ENCODE data around the gene KRT37.

The KRT37 gene

GRCh38 chr17:41424111-41424635 is at the start of gene KRT37:
KRT37 (minus strand) TSS chr17:41424585; CDS start chr17:41424523, 62 bp downstream.
- DNase-seq = no peak

GRCh38 chr17:41468346-41468745 is 44.0 kb upstream of the KRT37 start:
- DNase-seq = no peak

DNA sequence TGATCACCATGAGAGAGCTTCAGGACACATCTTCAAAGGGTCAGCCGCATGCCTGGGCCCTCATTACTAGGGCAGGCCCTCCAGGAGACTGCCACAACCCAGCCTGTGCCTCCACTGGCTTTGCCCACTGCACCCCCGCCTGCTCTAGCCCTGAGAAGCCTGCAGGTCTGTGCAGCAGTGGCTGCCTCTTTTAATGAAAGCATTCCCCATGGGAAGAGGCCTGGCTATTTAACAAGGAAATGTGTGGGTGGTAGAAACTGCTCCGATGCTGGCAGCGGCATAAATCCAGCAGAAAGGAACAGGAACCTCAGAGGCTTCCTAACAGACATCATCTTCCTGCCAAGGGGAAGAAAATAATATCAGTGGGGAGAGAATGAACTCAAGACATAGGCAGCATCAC is 43.2 kb upstream of the KRT37 start:
- no peak for DNase-seq

GRCh38 chr17:41466988-41467387 is 42.6 kb upstream of the KRT37 start, which contains the start of gene KRT32:
KRT32 (minus strand) TSS chr17:41467386; CDS start chr17:41467325, 61 bp downstream.
- no peak for DNase-seq

- DNase-seq = no peak
These were observed 40.3 kb upstream of the KRT37 start for GRCh38 chr17:41464682-41465081.

DNA sequence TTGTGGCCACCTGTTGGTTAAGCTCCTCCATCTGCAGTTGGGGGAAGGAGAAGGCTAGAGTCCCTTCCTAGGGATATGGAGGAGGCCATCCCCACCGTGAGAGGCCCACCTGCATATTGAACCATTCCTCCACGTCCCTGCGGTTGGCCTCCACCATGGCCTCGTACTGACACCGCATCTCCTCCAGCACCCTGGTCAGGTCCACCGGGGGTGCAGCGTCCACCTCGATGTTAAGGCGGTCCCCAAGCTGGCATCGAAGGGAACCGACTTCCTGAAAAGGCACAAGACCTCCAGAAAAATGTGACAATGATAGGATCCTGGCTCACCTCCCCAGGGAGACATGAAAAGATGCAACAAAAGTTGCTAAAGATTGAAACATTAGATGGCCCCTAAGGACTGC is 39.8 kb upstream of the KRT37 start:
- no peak for DNase-seq

GRCh38 chr17:41463746-41464145 is 39.4 kb upstream of the KRT37 start:
- no peak for DNase-seq

DNA sequence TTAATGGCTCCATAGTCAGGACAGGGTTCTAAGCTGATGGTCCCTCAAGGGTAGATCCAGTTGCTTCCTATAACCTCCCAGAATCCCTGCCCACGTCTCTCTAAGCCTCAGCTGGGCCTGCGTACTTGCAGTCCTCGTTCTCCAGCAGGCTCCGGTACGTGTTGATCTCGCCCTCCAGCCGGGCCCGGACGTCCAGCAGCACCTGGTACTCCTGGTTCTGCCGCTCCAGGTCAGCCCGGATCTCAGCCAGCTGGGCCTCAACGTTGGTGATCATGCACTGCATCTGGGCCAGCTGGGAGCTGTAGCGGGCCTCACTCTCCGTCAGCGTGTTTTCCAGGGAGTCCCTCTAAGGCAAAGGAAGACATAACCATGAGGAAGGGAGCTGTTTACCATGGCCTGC is 38.3 kb upstream of the KRT37 start:
- no peak for DNase-seq

DNA sequence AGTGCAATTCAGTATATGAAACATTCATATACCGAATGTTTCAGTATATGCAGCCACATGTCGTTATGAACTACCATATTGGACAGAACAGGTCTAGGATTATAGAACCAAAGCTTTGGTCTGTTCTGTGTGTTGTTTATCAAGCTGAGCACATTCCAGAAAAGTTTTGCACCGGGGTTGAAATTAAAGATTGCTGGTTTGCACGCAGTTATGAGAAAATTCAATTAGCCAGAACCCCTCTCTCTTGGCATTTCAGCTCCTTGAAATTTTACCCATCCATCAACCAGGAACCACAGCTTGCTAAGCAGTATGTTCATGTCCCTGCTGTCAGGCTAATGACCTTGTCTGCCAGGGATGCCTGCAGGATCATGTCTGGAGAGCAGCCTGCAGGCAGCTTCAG is 33.3 kb upstream of the KRT37 start:
- DNase-seq = no peak

GRCh38 chr17:41456204-41456603 is 31.8 kb upstream of the KRT37 start:
- no peak for DNase-seq

- DNase-seq = no peak
These were observed 30.9 kb upstream of the KRT37 start for GRCh38 chr17:41455236-41455635.

DNA sequence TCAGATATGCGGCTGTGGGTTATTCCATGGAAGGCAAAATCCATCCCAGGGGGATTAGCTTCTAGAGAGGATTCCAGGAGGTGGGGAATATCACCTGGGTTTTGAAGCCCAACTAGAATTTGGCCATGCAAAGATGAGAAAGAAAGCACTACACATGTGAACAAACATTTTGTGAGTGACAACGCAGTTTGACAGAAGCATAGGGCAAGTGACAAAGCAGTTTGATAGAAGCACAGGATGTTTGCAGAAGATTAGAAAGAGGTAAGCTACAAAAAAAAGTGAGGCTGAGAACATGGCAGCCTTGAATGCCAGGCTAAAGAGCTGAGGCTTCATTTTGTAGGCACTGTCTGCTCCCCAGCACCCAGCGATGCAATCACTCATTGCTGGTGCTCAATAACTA is 28.7 kb upstream of the KRT37 start:
- no peak for DNase-seq

- DNase-seq = no peak
These were observed 27.9 kb upstream of the KRT37 start for GRCh38 chr17:41452281-41452680.

DNA sequence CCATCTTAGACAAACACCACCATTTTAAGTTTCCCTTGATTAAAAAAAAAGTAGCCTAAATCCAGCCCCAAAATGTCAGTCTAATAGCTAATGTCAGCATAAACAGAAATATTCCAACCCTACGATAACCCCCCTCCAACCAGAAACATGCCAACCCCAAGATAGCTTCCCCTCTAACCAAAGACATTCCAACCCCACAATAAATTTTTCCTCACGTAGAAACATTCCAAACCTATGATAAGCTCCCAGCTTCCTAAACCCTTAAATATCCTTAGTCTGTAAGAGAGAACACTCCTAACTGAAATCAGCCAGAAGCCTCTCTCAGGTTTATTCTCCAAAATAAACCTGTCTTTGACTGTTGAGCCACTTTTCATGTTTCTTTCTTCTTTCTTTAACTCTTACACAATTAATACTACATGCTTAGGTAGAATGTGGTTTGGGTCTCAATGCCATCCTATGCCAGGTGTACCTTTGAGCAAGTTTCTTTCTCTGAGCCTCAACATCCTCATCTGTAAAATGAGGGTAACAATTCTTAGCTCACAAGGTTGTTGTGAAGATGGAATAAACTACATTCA is 26.9 kb upstream of the KRT37 start:
- DNase-seq = no peak

DNA sequence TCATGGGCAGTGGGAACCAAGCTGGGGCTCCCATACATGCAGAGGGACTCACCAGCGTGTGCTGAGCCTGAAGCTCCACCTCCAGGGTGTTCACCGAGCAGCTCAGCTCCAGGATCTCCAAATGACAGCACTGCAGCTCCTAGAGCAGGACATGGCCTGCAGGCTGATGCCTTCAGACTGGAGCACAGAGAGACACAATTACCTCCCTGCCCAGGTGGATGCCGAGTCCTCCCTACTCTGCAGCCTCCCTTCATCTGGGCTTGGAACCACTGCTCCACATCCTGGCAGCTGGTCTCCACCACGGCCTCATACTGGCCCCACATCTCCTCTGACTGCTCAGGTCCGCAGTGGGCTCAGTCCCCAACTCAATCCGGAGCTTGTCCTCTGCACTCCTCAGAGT is 24.6 kb upstream of the KRT37 start:
- no peak for DNase-seq

- DNase-seq = no peak
These were observed 24.1 kb upstream of the KRT37 start for GRCh38 chr17:41448506-41448905.

DNA sequence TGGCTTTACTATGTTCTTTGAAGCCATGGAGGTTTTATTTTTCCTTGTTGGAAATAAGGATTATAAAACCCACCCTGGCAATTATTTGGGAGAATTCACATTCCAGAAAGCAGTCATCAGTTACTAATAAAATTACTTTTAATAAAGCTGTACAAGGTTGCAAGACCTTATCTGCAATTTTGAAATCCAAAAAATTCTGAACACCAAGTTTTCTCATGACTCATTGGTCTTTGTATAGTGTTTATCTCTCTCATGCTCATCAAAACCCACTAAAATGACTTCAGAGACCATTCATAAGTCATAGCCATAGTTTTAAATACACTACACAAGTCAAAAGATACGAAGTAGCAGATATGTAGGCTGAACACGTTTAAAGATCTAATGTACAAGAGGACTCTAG is 22.4 kb upstream of the KRT37 start:
- no peak for DNase-seq

GRCh38 chr17:41444640-41445039 is 20.3 kb upstream of the KRT37 start:
- DNase-seq = no peak

GRCh38 chr17:41444186-41444585 is 19.8 kb upstream of the KRT37 start:
- no peak for DNase-seq

DNA sequence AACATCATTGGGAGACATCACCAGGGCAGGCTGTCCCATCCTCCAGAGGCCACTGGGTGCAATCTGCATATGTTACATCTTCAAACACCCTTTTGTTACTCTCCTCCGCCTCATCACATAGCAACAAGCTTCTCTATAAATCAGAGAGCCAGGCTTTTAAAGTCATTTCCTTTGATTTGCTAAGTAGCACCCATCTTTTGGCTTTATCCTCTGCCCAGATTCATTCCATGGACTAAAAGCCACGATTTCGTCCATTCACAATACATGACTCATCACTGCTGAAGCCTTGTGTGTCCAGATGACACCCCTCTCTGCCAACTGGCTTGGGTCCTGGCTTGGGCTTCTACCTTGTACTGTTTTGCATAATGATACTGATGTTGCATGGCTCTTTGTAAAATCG is 18.4 kb upstream of the KRT37 start:
- no peak for DNase-seq

- DNase-seq = no peak
These were observed 16.2 kb upstream of the KRT37 start, which contains the start of gene KRT38 for GRCh38 chr17:41440531-41441033. KRT38 (minus strand) TSS chr17:41440983; CDS start chr17:41440921, 62 bp downstream.

DNA sequence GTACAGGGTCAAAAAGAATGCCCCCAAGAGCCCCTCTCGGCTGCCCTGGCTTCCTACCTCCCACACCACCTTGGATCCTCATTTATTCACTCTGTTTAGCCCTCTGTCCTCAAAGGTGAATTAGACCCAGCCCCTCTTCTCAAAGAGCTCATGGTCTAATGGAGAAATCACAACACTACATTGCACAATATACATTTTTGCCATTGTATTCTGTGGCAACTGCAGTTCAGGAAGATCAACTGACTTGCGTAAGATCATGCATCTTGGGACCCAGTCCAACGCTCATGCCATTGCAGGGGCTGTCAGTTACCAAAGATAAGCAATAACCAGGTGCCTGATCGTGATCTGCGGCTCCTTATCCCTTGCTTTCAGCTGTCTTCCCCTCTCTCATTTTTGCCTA is 15.0 kb upstream of the KRT37 start:
- no peak for DNase-seq

DNA sequence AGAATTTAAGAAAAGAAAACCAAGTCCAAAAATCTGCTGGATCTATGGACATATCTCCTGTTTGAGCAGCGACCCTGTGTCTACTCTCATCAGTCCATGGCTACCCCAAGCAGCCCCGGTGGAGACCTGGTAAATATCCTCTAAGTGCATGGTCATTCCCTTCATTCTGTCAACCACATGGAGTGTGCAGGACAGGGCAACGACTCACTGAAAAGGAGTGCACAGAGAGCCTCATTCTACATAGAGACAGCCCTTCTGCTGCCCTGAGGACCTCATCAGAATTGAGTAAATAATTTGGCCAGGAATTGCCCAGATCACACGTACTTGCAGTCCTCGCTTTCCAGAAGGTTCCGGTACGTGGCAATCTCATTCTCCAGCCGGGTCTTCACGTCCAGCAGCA is 13.4 kb upstream of the KRT37 start:
- no peak for DNase-seq

GRCh38 chr17:41437254-41437653 is 12.9 kb upstream of the KRT37 start:
- no peak for DNase-seq

DNA sequence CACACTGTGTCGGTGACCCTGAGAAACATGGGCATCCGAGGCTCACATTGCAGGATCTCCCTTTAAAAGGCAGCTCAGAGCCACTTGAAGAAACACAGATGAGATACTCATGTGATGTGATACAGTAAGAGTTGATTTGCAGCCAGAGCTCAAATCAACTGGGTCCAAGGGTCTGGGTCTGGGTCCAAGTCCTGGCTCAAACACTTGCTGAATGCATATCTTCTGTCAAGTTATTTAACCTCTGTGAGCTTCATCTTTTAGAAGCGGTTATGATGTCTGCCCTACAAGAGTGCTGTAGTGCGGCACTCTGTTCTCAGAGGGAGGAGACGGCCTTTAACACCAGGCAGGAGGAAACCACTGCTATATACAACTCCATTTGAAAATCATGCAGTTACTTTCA is 10.0 kb upstream of the KRT37 start:
- no peak for DNase-seq
